GM23338 (cell line): ENCODE data around the gene TSTD2. TPM values are rescaled to one million over a fixed set of nuclear protein-coding genes. Genes with fewer than 3 reads are reported as not detected.

Source experiments
- ATAC-seq: fragments of 200-7000 bp; cut with Tn5 transposase; 3 replicates; pipeline ENCODE4 v1.9.1; 2020
- DNase-seq: peaks from one replicate; pipeline ENCODE4 v3.0.0-alpha.2; 2015; ENCODE audit warnings: low spot score
- H2AFZ ChIP-seq: fragments of 200-600 bp; sonication (generic); 2 replicates; pipeline ENCODE4 v1.8.0; 2016; ENCODE audit warnings: antibody characterized with exemption, mild to moderate bottlenecking, moderate library complexity
- H3F3A ChIP-seq: fragments of 200-600 bp; sonication (generic); replicated peaks from 2 replicates; pipeline ENCODE4 v1.8.0; 2017; ENCODE audit warnings: antibody characterized with exemption, mixed run types, low read depth
- H3K27ac ChIP-seq: fragments of 200-600 bp; sonication (generic); 2 replicates; pipeline ENCODE4 v1.6.1; 2016; ENCODE audit warnings: low read depth
- H3K27me3 ChIP-seq: fragments of 200-600 bp; sonication (generic); 2 replicates; pipeline ENCODE4 v1.8.0; 2016; ENCODE audit warnings: mild to moderate bottlenecking, mixed run types, moderate library complexity; ENCODE audit not compliant: insufficient read depth
- H3K36me3 ChIP-seq: fragments of 200-600 bp; sonication (generic); 2 replicates; pipeline ENCODE4 v1.8.0; 2016; ENCODE audit warnings: mild to moderate bottlenecking; ENCODE audit not compliant: insufficient read depth
- H3K4me1 ChIP-seq: fragments of 200-600 bp; sonication (generic); 2 replicates; pipeline ENCODE4 v1.8.0; 2016; ENCODE audit warnings: mild to moderate bottlenecking, moderate library complexity; ENCODE audit not compliant: insufficient read depth
- H3K4me2 ChIP-seq: fragments of 200-600 bp; sonication (generic); 2 replicates; pipeline ENCODE4 v1.7.1; 2017; ENCODE audit warnings: mixed run types
- H3K4me3 ChIP-seq: fragments of 200-600 bp; sonication (generic); 2 replicates; pipeline ENCODE4 v1.6.1; 2016; ENCODE audit warnings: mixed run types
- H3K79me2 ChIP-seq: fragments of 200-600 bp; sonication (generic); replicated peaks from 2 replicates; pipeline ENCODE4 v1.8.0; 2017; ENCODE audit warnings: mild to moderate bottlenecking; ENCODE audit not compliant: insufficient read depth
- H3K9me2 ChIP-seq: fragments of 200-600 bp; sonication (generic); 2 replicates; pipeline ENCODE4 v1.8.0; 2017; ENCODE audit not compliant: insufficient read depth
- H4K20me1 ChIP-seq: fragments of 200-600 bp; sonication (generic); replicated peaks from 2 replicates; pipeline ENCODE4 v1.8.0; 2017; ENCODE audit warnings: mild to moderate bottlenecking; ENCODE audit not compliant: insufficient read depth
- H3K27ac Mint-ChIP-seq: 2 replicates; pipeline ENCODE4 v1.8.0; 2020; ENCODE audit warnings: inconsistent platforms, mild to moderate bottlenecking, moderate library complexity, mixed read lengths
- H3K27me3 Mint-ChIP-seq: 3 replicates; pipeline ENCODE4 v1.8.0; 2022; ENCODE audit warnings: low read depth, mild to moderate bottlenecking, moderate library complexity, mixed read lengths, inconsistent platforms; ENCODE audit not compliant: insufficient read depth, poor library complexity
- H3K36me3 Mint-ChIP-seq: 3 replicates; pipeline ENCODE4 v1.8.0; 2021; ENCODE audit warnings: low read depth, mild to moderate bottlenecking, inconsistent platforms, moderate library complexity, mixed read lengths
- H3K4me1 Mint-ChIP-seq: 3 replicates; pipeline ENCODE4 v1.8.0; 2020; ENCODE audit warnings: mild to moderate bottlenecking, inconsistent platforms, mixed read lengths
- H3K4me3 Mint-ChIP-seq: 3 replicates; pipeline ENCODE4 v1.8.0; 2021; ENCODE audit warnings: moderate library complexity, mild to moderate bottlenecking, inconsistent platforms, mixed read lengths
- H3K9me3 Mint-ChIP-seq: 3 replicates; pipeline ENCODE4 v1.8.0; 2020; ENCODE audit warnings: moderate library complexity, mild to moderate bottlenecking, inconsistent platforms, mixed read lengths
- CREB1 ChIP-seq: fragments of 250-450 bp; sonication (Bioruptor Pico); IDR thresholded peaks from 2 replicates; pipeline ENCODE4 v1.5.0; 2020; ENCODE audit warnings: low read depth, mild to moderate bottlenecking, moderate library complexity
- CTCF ChIP-seq, 2 experiments: fragments of 200-600 bp in 1 of 2; sonication (generic) in 1 of 2; conservative IDR thresholded peaks; 2 replicates each; pipeline versions ENCODE4 v1.5.1 to v1.6.1; 2016 to 2017; ENCODE audit warnings: antibody characterized with exemption in 2 of 2, low read depth in 2 of 2, mild to moderate bottlenecking in 2 of 2, moderate library complexity in 1 of 2
- EZH2 ChIP-seq: fragments of 200-600 bp; sonication (generic); IDR thresholded peaks from one replicate; pipeline ENCODE4 v1.8.0; 2017; ENCODE audit warnings: antibody characterized with exemption, mild to moderate bottlenecking, low read depth; ENCODE audit not compliant: unreplicated experiment
- JUNB ChIP-seq: IDR thresholded peaks from one replicate; pipeline ENCODE4 v1.6.1; 2016; ENCODE audit warnings: antibody characterized with exemption; ENCODE audit not compliant: unreplicated experiment
- NANOG ChIP-seq: IDR thresholded peaks from 2 replicates; pipeline ENCODE4 v1.6.1; 2016; ENCODE audit warnings: antibody characterized with exemption, borderline replicate concordance
- REST ChIP-seq: IDR thresholded peaks from one replicate; pipeline ENCODE4 v1.6.1; 2018; ENCODE audit warnings: antibody characterized with exemption; ENCODE audit not compliant: unreplicated experiment
- STAT1 ChIP-seq: IDR thresholded peaks from one replicate; pipeline ENCODE4 v1.6.1; 2016; ENCODE audit warnings: antibody characterized with exemption; ENCODE audit not compliant: unreplicated experiment
- ZNF114 ChIP-seq: fragments of 250-450 bp; sonication (Bioruptor Pico); IDR thresholded peaks from 2 replicates; pipeline ENCODE4 v1.5.0; 2020; ENCODE audit warnings: mild to moderate bottlenecking, moderate library complexity
- ZNF331 ChIP-seq: fragments of 250-450 bp; sonication (Bioruptor Pico); IDR thresholded peaks from 2 replicates; pipeline ENCODE4 v1.5.0; 2020; ENCODE audit warnings: low read depth, mild to moderate bottlenecking, moderate library complexity
- polyA plus RNA-seq: library from polyadenylated mRNA; unstranded; fragments of >200 nt; fragmentation: Nextera tagmentation; extraction: Ambion mirVana; gene quantifications from 2 replicates; pipeline ENCODE4 v1.2.1, GENCODE V29; 2016
- total RNA-seq: library from RNA; depleted of rRNA; stranded (reverse); fragments of >200 nt; shearing (Covaris generic); gene quantifications from 2 replicates; pipeline ENCODE4 v1.2.3, GENCODE V29; 2014
- TF ChIP-seq, protein P1 (sequence below): IDR thresholded peaks from 2 replicates; pipeline ENCODE4 v1.6.1; 2016; ENCODE audit warnings: antibody characterized with exemption

TSTD2 gene
- total and polyA plus RNA-seq, 2 experiments from 2014 or later = 8.5 to 21.8 TPM

GRCh38 chr9:97572196-97572891, 60.8 kb downstream of the TSTD2 start:
- Histone ChIP-seq H3F3A (no peaks in the 10 kb centered on the region), H3K4me1 (no peaks in the 10 kb centered on the region), H4K20me1 (no peaks in the 10 kb centered on the region), H3K79me2 (no peaks in the 10 kb centered on the region), H3K4me3 (no peak overlapping the region), H3K27ac (no peak overlapping the region), H3K4me2 (no peak overlapping the region), H3K9me2 (peaks cover 5% of the 10 kb centered on the region; the same call in 1 of the 2 replicates), H2AFZ (no peak overlapping the region), H3K36me3 (no peaks in the 10 kb centered on the region), H3K27me3 (no peaks in the 10 kb centered on the region)
- peaks cover 4% of the 10 kb centered on the region; the same call in 2 of the 3 replicates for H3K9me3 Mint-ChIP-seq
- no peaks in the 10 kb centered on the region for H3K36me3 Mint-ChIP-seq
- DNase-seq = no peak
- TF ChIP-seq NANOG = no peak
- TF ChIP-seq CREB1 (CRISPR knock-in tag) = no peak
- TF ChIP-seq EZH2 = no peak
- no peak for TF ChIP-seq REST
- TF ChIP-seq CTCF (conservative IDR thresholded peaks at IDR 0.05; ENCODE audit: low read depth in 2 of 2) = no peak
- TF ChIP-seq STAT1 = no peak
- no peak for ATAC-seq
- H3K27ac Mint-ChIP-seq = no peak overlapping the region
- H3K4me1 Mint-ChIP-seq = no peaks in the 10 kb centered on the region
- peaks cover 3% of the 10 kb centered on the region for H3K27me3 Mint-ChIP-seq
- H3K4me3 Mint-ChIP-seq = no peak overlapping the region

DNA sequence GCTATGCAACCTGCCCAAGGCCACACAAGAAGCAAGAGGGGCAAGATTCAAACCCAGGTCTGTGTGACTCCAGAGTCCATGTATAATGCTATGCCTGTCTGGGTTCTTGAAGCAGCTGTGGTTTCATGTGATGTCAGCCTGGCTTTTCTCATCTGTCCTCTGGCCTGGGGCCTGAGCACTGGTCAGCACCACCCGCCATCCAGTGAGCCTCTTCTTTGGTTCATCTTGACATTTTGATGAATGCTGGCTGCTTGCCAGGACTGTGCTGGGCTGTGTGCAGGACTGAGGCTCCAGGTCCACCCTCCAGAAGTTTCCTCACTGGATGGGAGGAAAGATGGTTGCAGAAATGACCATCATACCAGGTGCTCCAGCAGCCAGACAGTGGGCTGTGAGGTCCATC, 61.5 kb downstream of the TSTD2 start:
- no peak for ATAC-seq
- peaks cover 4% of the 10 kb centered on the region; the same call in 2 of the 3 replicates for H3K9me3 Mint-ChIP-seq
- no peaks in the 10 kb centered on the region for H3K36me3 Mint-ChIP-seq
- no peak for DNase-seq
- H3K4me1 Mint-ChIP-seq = no peaks in the 10 kb centered on the region
- H3K4me3 Mint-ChIP-seq = no peak overlapping the region
- no peaks in the 10 kb centered on the region for H3K4me1 ChIP-seq
- no peaks in the 10 kb centered on the region for H3K27me3 ChIP-seq
- no peak overlapping the region for H3K27ac ChIP-seq
- H3K79me2 ChIP-seq = no peaks in the 10 kb centered on the region
- H3K27ac Mint-ChIP-seq = no peak overlapping the region
- H4K20me1 ChIP-seq = no peaks in the 10 kb centered on the region
- H3K9me2 ChIP-seq = peaks cover 5% of the 10 kb centered on the region; the same call in 1 of the 2 replicates
- H3K27me3 Mint-ChIP-seq = peaks cover 3% of the 10 kb centered on the region
- H3K36me3 ChIP-seq = no peaks in the 10 kb centered on the region
- H3F3A ChIP-seq = no peaks in the 10 kb centered on the region
- no peak overlapping the region for H3K4me3 ChIP-seq
- no peak overlapping the region for H2AFZ ChIP-seq
- no peak overlapping the region for H3K4me2 ChIP-seq
- TF ChIP-seq CREB1 (CRISPR knock-in tag) = no peak
- TF ChIP-seq STAT1 = no peak
- no peak for TF ChIP-seq ZNF331 (CRISPR knock-in tag)
- TF ChIP-seq ZNF114 (CRISPR knock-in tag) = no peak
- no peak for TF ChIP-seq JUNB
- TF ChIP-seq, protein P1, sequence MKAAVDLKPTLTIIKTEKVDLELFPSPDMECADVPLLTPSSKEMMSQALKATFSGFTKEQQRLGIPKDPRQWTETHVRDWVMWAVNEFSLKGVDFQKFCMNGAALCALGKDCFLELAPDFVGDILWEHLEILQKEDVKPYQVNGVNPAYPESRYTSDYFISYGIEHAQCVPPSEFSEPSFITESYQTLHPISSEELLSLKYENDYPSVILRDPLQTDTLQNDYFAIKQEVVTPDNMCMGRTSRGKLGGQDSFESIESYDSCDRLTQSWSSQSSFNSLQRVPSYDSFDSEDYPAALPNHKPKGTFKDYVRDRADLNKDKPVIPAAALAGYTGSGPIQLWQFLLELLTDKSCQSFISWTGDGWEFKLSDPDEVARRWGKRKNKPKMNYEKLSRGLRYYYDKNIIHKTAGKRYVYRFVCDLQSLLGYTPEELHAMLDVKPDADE = no peak
- TF ChIP-seq REST = no peak
